ENCODE data around the gene CHIT1.

CHIT1 gene

DNA sequence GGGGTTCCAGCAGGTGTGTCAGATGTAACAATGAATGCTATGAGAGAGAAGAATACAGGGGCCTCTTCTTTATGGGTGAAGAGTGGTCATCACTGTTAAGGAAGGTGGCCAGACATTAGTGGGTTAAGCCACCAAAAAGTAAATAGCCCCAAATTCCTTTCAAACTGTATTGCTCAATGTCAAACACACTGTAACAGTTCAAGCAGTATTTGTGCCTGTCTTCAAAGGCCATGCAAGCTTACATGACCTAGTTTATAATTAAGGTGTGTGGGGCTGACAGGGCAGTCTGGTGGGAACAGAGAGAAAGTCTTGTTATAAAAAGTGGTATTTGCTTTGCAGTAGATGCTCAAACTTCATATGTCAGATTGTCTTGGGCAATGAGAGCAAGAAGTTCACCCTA is 18.5 kb downstream of the CHIT1 start:
- intact Hi-C loops (cut with DNase I; ENCODE audit: low total_unique reads) = no loop called here
- Histone ChIP-seq H3K4me3 (no peak overlapping the region), H3K9me3 (no peaks in the 10 kb centered on the region), H3K36me3 (no peaks in the 10 kb centered on the region), H3K27me3 (peaks cover 0 to 10% of the 10 kb centered on the region in 2 donors), H3K27ac (no peak overlapping the region), H3K4me1 (peaks cover 0 to 2% (median 0%) of the 10 kb centered on the region in 4 donors)
- TF ChIP-seq, protein P1, sequence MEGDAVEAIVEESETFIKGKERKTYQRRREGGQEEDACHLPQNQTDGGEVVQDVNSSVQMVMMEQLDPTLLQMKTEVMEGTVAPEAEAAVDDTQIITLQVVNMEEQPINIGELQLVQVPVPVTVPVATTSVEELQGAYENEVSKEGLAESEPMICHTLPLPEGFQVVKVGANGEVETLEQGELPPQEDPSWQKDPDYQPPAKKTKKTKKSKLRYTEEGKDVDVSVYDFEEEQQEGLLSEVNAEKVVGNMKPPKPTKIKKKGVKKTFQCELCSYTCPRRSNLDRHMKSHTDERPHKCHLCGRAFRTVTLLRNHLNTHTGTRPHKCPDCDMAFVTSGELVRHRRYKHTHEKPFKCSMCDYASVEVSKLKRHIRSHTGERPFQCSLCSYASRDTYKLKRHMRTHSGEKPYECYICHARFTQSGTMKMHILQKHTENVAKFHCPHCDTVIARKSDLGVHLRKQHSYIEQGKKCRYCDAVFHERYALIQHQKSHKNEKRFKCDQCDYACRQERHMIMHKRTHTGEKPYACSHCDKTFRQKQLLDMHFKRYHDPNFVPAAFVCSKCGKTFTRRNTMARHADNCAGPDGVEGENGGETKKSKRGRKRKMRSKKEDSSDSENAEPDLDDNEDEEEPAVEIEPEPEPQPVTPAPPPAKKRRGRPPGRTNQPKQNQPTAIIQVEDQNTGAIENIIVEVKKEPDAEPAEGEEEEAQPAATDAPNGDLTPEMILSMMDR (IDR thresholded peaks at IDR 0.05) = no peak
- no peak for DNase-seq

DNA sequence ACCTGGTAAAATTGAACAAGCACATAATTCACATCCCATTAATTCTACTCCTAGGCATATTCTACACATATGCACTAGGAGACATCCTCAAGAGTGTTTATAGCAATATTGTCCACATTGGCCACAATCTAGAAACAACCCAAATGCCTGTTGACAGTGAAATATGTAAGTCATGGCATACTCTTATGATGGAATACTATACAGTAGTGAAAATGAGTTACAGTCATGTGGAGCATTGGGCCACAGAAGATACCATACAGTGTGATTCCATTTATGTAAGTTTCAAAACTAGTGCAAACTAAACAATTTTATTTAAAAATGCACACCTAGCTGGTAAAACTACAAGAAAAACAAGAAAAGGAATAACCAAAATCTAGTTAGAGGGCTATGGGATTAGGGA is 19.1 kb downstream of the CHIT1 start:
- no peaks in the 10 kb centered on the region for H3K36me3 ChIP-seq
- TF ChIP-seq, protein P1 (IDR thresholded peaks at IDR 0.05) = no peak
- H3K4me3 ChIP-seq = no peak overlapping the region
- peaks cover 0 to 10% of the 10 kb centered on the region in 2 donors for H3K27me3 ChIP-seq
- no peak for DNase-seq
- intact Hi-C loops (cut with DNase I; ENCODE audit: low total_unique reads) = no loop called here
- no peaks in the 10 kb centered on the region for H3K9me3 ChIP-seq
- no peak overlapping the region for H3K27ac ChIP-seq
- peaks cover 0 to 3% (median 0%) of the 10 kb centered on the region in 4 donors for H3K4me1 ChIP-seq

DNA sequence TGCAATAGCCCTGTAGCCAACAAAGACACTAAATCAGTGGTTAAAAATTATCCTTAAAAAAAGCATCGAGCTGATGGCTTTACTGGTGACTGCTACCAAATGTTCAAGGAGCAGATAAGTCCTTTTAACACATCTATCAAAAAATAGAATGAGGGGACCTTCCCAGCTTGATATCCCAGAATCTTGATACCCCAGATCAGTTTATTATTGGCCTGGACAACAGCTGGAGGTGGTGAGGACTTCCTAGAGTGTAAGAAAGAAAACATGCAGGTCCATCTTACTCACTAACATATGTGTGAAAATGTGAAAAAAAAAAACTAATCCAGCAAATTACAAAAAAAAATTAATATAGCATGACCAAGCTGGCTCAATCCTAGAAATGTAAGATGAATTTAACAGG is 21.3 kb downstream of the CHIT1 start:
- no peak for DNase-seq
- intact Hi-C loops (cut with DNase I; ENCODE audit: low total_unique reads) = no loop called here
- TF ChIP-seq, protein P1 (IDR thresholded peaks at IDR 0.05) = no peak

GRCh38 chr1:203207751-203208150 is 21.7 kb downstream of the CHIT1 start:
- intact Hi-C loops (cut with DNase I; ENCODE audit: low total_unique reads) = no loop called here
- H3K4me1 ChIP-seq = peaks cover 0 to 3% (median under 1%) of the 10 kb centered on the region in 4 donors
- H3K4me3 ChIP-seq = no peak overlapping the region
- no peak overlapping the region for H3K27ac ChIP-seq
- H3K36me3 ChIP-seq = no peaks in the 10 kb centered on the region
- peak in 1 of 2 donors; percentile 17 for DNase-seq
- peaks cover 0 to 7% of the 10 kb centered on the region in 2 donors for H3K27me3 ChIP-seq
- TF ChIP-seq, protein P1 (IDR thresholded peaks at IDR 0.05) = no peak
- H3K9me3 ChIP-seq = no peaks in the 10 kb centered on the region

More for the DNA sequence above, 21.3 kb downstream of the CHIT1 start:
- no peak overlapping the region for H3K4me3 ChIP-seq
- H3K4me1 ChIP-seq = peaks cover 0 to 3% (median 0%) of the 10 kb centered on the region in 4 donors
- no peaks in the 10 kb centered on the region for H3K9me3 ChIP-seq
- no peak overlapping the region for H3K27ac ChIP-seq
- peaks cover 0 to 7% of the 10 kb centered on the region in 2 donors for H3K27me3 ChIP-seq
- no peaks in the 10 kb centered on the region for H3K36me3 ChIP-seq

DNA sequence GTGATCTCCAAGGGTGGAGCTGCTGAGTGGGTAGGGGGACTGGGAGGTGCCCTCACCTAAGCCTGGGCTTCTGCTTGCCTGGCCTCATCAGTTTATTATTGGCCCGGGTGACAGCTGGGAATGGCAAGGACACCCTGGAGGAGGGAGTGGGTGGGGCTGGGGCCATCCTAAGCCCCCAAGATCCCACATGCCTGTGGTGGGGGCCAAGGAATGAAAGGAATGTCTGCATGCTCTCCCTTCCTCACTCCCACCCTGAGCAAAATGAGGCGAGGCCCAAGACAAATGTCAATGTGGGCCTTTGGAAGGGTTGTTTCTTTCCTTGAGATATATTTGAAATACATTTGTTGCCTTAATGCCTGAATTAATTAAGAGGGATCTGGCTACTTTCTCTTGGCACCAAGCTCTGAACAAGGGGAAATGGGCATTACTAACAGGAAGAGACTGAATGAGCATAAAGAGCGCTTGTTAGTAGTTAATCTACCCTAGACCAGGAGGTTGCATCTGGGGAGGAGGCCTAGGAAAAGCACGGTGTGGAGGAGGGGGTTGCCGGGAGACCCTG is 23.3 kb downstream of the CHIT1 start:
- Histone ChIP-seq H3K4me3 (no peak overlapping the region), H3K27me3 (peaks cover 0 to 9% of the 10 kb centered on the region in 2 donors), H3K27ac (no peak overlapping the region), H3K4me1 (peaks cover 0 to 3% (median 2%) of the 10 kb centered on the region in 4 donors), H3K9me3 (no peaks in the 10 kb centered on the region), H3K36me3 (no peaks in the 10 kb centered on the region)
- DNase-seq = no peak
- TF ChIP-seq, protein P1 (IDR thresholded peaks at IDR 0.05) = no peak
- intact Hi-C loops (cut with DNase I; ENCODE audit: low total_unique reads) = no loop called here

Measured in tibial artery (tissue), 4 donors.